CD14-positive monocyte (primary cell): Measurements from ENCODE around the gene ANKRD44. TPM values are rescaled to one million over a fixed set of nuclear protein-coding genes. Genes with fewer than 3 reads are reported as not detected.

Experiments
- DNase-seq, 3 donors: peaks; one replicate each; pipeline ENCODE4 v3.0.0-alpha.2; 2011 to 2022
- H2AFZ ChIP-seq: 2 replicates; pipeline ENCODE4 v1.6.0; 2012; ENCODE audit warnings: mild to moderate bottlenecking, low read depth, low read length, inconsistent platforms; ENCODE audit not compliant: insufficient read depth, poor library complexity, severe bottlenecking
- H3K27ac ChIP-seq, 2 donors: 1 replicate in 1 of 2; 2 replicates in 1 of 2; pipeline ENCODE4 v1.5.1; 2012 to 2013; ENCODE audit warnings: low read length in 2 of 2, control low read depth in 1 of 2, inconsistent platforms in 1 of 2, low read depth in 1 of 2, mild to moderate bottlenecking in 1 of 2
- H3K27me3 ChIP-seq, 2 donors: one replicate each; pipeline versions ENCODE4 v1.6.0 to v1.6.1; 2011 to 2013; ENCODE audit warnings: low read length in 2 of 2; ENCODE audit not compliant: control insufficient read depth in 2 of 2, insufficient read depth in 2 of 2
- H3K36me3 ChIP-seq, 2 donors: replicated peaks in 1 of 2; 1 replicate in 1 of 2; 2 replicates in 1 of 2; pipeline versions ENCODE4 v1.5.1 to v1.6.1; 2012 to 2013; ENCODE audit warnings: low read length in 2 of 2, control low read depth in 1 of 2, inconsistent platforms in 1 of 2, mild to moderate bottlenecking in 1 of 2; ENCODE audit not compliant: insufficient read depth in 2 of 2, control insufficient read depth in 1 of 2
- H3K4me1 ChIP-seq, 2 donors: 1 replicate in 1 of 2; 2 replicates in 1 of 2; pipeline versions ENCODE4 v1.5.1 to v1.6.1; 2012 to 2013; ENCODE audit warnings: low read length in 2 of 2, control low read depth in 1 of 2, inconsistent platforms in 1 of 2, mild to moderate bottlenecking in 1 of 2, moderate library complexity in 1 of 2; ENCODE audit not compliant: insufficient read depth in 2 of 2, control insufficient read depth in 1 of 2
- H3K4me2 ChIP-seq: replicated peaks from 2 replicates; pipeline ENCODE3; 2012; ENCODE audit warnings: low read length, moderate library complexity, mild to moderate bottlenecking; ENCODE audit not compliant: poor library complexity, severe bottlenecking; ENCODE audit errors: extremely low read depth
- H3K4me3 ChIP-seq, 3 experiments: fragments of 200-600 bp in 1 of 3; sonication (generic) in 1 of 3; replicated peaks in 1 of 3; 1 replicate in 2 of 3; 2 replicates in 1 of 3; pipeline ENCODE4 v1.5.1; 2011 to 2013; ENCODE audit warnings: low read length in 3 of 3, mild to moderate bottlenecking in 3 of 3, control low read depth in 2 of 3, low read depth in 2 of 3, inconsistent platforms in 1 of 3, moderate library complexity in 1 of 3
- H3K79me2 ChIP-seq: 2 replicates; pipeline ENCODE4 v1.6.0; 2012; ENCODE audit warnings: mild to moderate bottlenecking, control low read depth, inconsistent platforms, low read length, moderate library complexity; ENCODE audit not compliant: insufficient read depth
- H3K9ac ChIP-seq: 2 replicates; pipeline ENCODE4 v1.6.0; 2017; ENCODE audit warnings: low read length, mild to moderate bottlenecking; ENCODE audit not compliant: insufficient read depth, poor library complexity, severe bottlenecking
- H3K9me3 ChIP-seq, 2 donors: replicated peaks in 1 of 2; 1 replicate in 1 of 2; 2 replicates in 1 of 2; pipeline versions ENCODE4 v1.5.1 to v1.6.1; 2012 to 2013; ENCODE audit warnings: low read length in 2 of 2, control low read depth in 1 of 2; ENCODE audit not compliant: control insufficient read depth in 1 of 2, insufficient read depth in 1 of 2
- H4K20me1 ChIP-seq: 2 replicates; pipeline ENCODE4 v1.6.0; 2012; ENCODE audit warnings: mild to moderate bottlenecking, low read length, control low read depth, moderate library complexity; ENCODE audit not compliant: insufficient read depth
- H3K27ac Mint-ChIP-seq, 7 donors: one replicate each; pipeline ENCODE4 v1.8.0; 2020; ENCODE audit warnings: mild to moderate bottlenecking in 7 of 7, mixed read lengths in 7 of 7, moderate library complexity in 6 of 7, inconsistent platforms in 2 of 7
- H3K27me3 Mint-ChIP-seq, 3 donors: one replicate each; pipeline ENCODE4 v1.8.0; 2021 to 2022; ENCODE audit warnings: low read depth in 3 of 3, mild to moderate bottlenecking in 3 of 3, mixed read lengths in 3 of 3, moderate library complexity in 3 of 3, inconsistent platforms in 1 of 3
- H3K36me3 Mint-ChIP-seq, 2 donors: one replicate each; pipeline ENCODE4 v1.8.0; 2020; ENCODE audit warnings: mixed read lengths in 2 of 2, inconsistent platforms in 1 of 2, mild to moderate bottlenecking in 1 of 2
- H3K4me1 Mint-ChIP-seq: one replicate; pipeline ENCODE4 v1.8.0; 2020; ENCODE audit warnings: mild to moderate bottlenecking, mixed read lengths
- H3K4me3 Mint-ChIP-seq, 2 donors: one replicate each; pipeline ENCODE4 v1.8.0; 2020; ENCODE audit warnings: mild to moderate bottlenecking in 2 of 2, mixed read lengths in 2 of 2, moderate library complexity in 1 of 2
- H3K9me3 Mint-ChIP-seq, 7 donors: one replicate each; pipeline ENCODE4 v1.8.0; 2020 to 2022; ENCODE audit warnings: mixed read lengths in 7 of 7, mild to moderate bottlenecking in 6 of 7, moderate library complexity in 6 of 7, inconsistent platforms in 2 of 7
- CTCF ChIP-seq: fragments of 200-600 bp; IDR thresholded peaks from one replicate; pipeline ENCODE4 v1.8.0; 2022; ENCODE audit warnings: antibody characterized with exemption, mild to moderate bottlenecking
- WGBS: methylation state at CpG from one replicate; pipeline ENCODE4 v1.1.5; 2013; ENCODE audit warnings: missing lambda C conversion rate; ENCODE audit not compliant: insufficient coverage; 5-methylcytosine and 5-hydroxymethylcytosine counted together
- intact Hi-C, 2 donors: fragments of 100-400 bp; cut with micrococcal nuclease; formaldehyde crosslinking; loops; one replicate each; pipeline versions ENCODE4 v1.15.0 to v1.15.1; 2023
- polyA plus RNA-seq, 3 donors: library from polyadenylated mRNA; depleted of rRNA in 1 of 3; unstranded in 2 of 3; stranded (reverse) in 1 of 3; fragments of 300-500 nt in 2 of 3; fragments of >200 nt in 1 of 3; fragmentation: Illumina TruSeq in 2 of 3; gene quantifications; 1 replicate in 2 of 3; 2 replicates in 1 of 3; pipeline ENCODE4 v1.2.3, GENCODE V29; 2012 to 2021

The ANKRD44 gene
- polyA plus RNA-seq, 3 donors: 55.7 to 91.9 (median 64.9) TPM

DNA sequence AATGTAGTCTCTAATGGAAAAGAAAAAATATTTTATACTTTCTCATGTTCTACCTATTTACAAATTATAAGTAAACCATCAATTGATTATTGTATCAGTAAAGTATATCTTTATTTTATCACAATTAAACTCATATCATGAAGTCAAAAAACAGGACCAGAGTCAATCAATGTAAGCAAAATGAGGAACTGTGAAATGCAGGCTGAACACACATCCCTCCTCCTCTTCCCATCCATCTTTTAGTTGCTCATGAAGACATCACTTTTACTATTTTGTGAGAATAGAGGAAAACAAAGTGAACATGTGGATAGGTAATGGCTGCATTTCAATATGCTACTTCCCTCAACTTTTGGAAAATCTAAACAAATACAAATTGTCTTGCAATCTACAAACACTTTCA lies 195.3 kb downstream of the ANKRD44 start:
- Histone ChIP-seq H3K27ac (peak overlapping the region in 1 of 2 donors; percentile 46), H3K79me2 (no peaks in the 10 kb centered on the region), H3K9me3 (no peaks in the 10 kb centered on the region), H3K36me3 (peaks cover 29 to 75% of the 10 kb centered on the region in 2 donors), H3K4me3 (no peak overlapping the region), H3K4me1 (no peaks in the 10 kb centered on the region), H3K9ac (no peak overlapping the region), H2AFZ (no peak overlapping the region), H3K4me2 (no peak overlapping the region), H3K27me3 (no peaks in the 10 kb centered on the region), H4K20me1 (peaks cover 45% of the 10 kb centered on the region)
- Mint-ChIP-seq H3K36me3 (peaks cover 40 to 58% of the 10 kb centered on the region in 2 donors), H3K4me1 (no peaks in the 10 kb centered on the region), H3K4me3 (no peak overlapping the region), H3K9me3 (no peaks in the 10 kb centered on the region), H3K27ac (peak overlapping the region in 1 of 7 donors; percentile 37), H3K27me3 (no peaks in the 10 kb centered on the region)
- intact Hi-C loops: loop anchor here (5.0 to 10.0 kb wide), 5 partner anchors 49 to 262 kb away; partner anchors contain the start of gene ANKRD44 (in 1 of the 2)
- TF ChIP-seq CTCF: no peak
- DNase-seq: no peak

- H3K79me2 ChIP-seq: no peaks in the 10 kb centered on the region
- WGBS: no CpG with 5 or more reads among the region's 1 CpG
- peak in 2 of 3 donors; percentile 25 to 53 for DNase-seq
- Mint-ChIP-seq H3K4me3 (no peak overlapping the region), H3K27me3 (no peaks in the 10 kb centered on the region), H3K36me3 (peaks cover 40 to 60% of the 10 kb centered on the region in 2 donors), H3K4me1 (no peaks in the 10 kb centered on the region), H3K27ac (peak overlapping the region in 2 of 7 donors; percentile 55 to 62), H3K9me3 (no peaks in the 10 kb centered on the region)
- peak; percentile 83 for TF ChIP-seq CTCF
- H3K27me3 ChIP-seq: no peaks in the 10 kb centered on the region
- H3K4me1 ChIP-seq: no peaks in the 10 kb centered on the region
- no peak overlapping the region for H2AFZ ChIP-seq
- H3K9ac ChIP-seq: no peak overlapping the region
- H3K4me3 ChIP-seq: no peak overlapping the region
- peaks cover 36 to 75% of the 10 kb centered on the region in 2 donors for H3K36me3 ChIP-seq
- intact Hi-C loops: loop anchor here (10.0 kb wide), 3 partner anchors 52 to 262 kb away; partner anchors contain the start of gene ANKRD44 (in 1 of the 2)
- H4K20me1 ChIP-seq: peaks cover 57% of the 10 kb centered on the region
- H3K9me3 ChIP-seq: no peaks in the 10 kb centered on the region
- no peak overlapping the region for H3K4me2 ChIP-seq
- peak overlapping the region in 1 of 2 donors; percentile 29 for H3K27ac ChIP-seq
Measured at GRCh38 chr2:197113275-197113711, 197.3 kb downstream of the ANKRD44 start.
